Ishikawa (cell line): ENCODE results near the gene SERPIND1.
A peak's percentile ranks its signal among the peaks of the same experiment; 100 is the strongest.

Experiments used
- CEBPB ChIP-seq: IDR thresholded peaks from 2 replicates; pipeline ENCODE4 v1.6.1; 2012
- CREB1 ChIP-seq: IDR thresholded peaks from 2 replicates; pipeline ENCODE4 v1.6.1; 2012; ENCODE audit warnings: low read depth
- EGR1 ChIP-seq: IDR thresholded peaks from 2 replicates; pipeline ENCODE4 v1.6.1; 2012
- EP300 ChIP-seq: IDR thresholded peaks from 2 replicates; pipeline ENCODE4 v1.6.1; 2012; ENCODE audit warnings: borderline replicate concordance
- FOXM1 ChIP-seq: IDR thresholded peaks from 2 replicates; pipeline ENCODE4 v1.6.1; 2012; ENCODE audit warnings: low read depth, borderline replicate concordance
- MAX ChIP-seq: IDR thresholded peaks from 2 replicates; pipeline ENCODE4 v1.6.1; 2012
- NFIC ChIP-seq: IDR thresholded peaks from 2 replicates; pipeline ENCODE4 v1.6.1; 2012
- RAD21 ChIP-seq: IDR thresholded peaks from 2 replicates; pipeline ENCODE4 v1.6.1; 2012; ENCODE audit warnings: low read depth
- REST ChIP-seq: IDR thresholded peaks from 2 replicates; pipeline ENCODE4 v1.6.1; 2012; ENCODE audit warnings: low read depth, mild to moderate bottlenecking
- TAF1 ChIP-seq: IDR thresholded peaks from 2 replicates; pipeline ENCODE4 v1.6.1; 2012; ENCODE audit warnings: low read depth, mild to moderate bottlenecking
- TCF12 ChIP-seq: IDR thresholded peaks from 2 replicates; pipeline ENCODE4 v1.6.1; 2012; ENCODE audit warnings: low read depth
- TEAD4 ChIP-seq: IDR thresholded peaks from 2 replicates; pipeline ENCODE4 v1.6.1; 2012
- USF1 ChIP-seq: IDR thresholded peaks from 2 replicates; pipeline ENCODE4 v1.6.1; 2012
- YY1 ChIP-seq: IDR thresholded peaks from 2 replicates; pipeline ENCODE4 v1.6.1; 2012; ENCODE audit warnings: low read depth
- ZBTB7A ChIP-seq: IDR thresholded peaks from 2 replicates; pipeline ENCODE4 v1.6.1; 2012; ENCODE audit warnings: low read depth

The SERPIND1 gene

GRCh38 chr22:20741008-20741633 lies 32.8 kb upstream of the SERPIND1 start:
- TF ChIP-seq ZBTB7A (no peak), MAX (no peak), CEBPB (no peak), YY1 (no peak), EP300 (no peak), TCF12 (no peak), NFIC (no peak), TEAD4 (no peak), USF1 (no peak), EGR1 (no peak), RAD21 (no peak), REST (no peak), FOXM1 (no peak), CREB1 (no peak), TAF1 (no peak)

- TF ChIP-seq RAD21 (peak; percentile 79), TAF1 (no peak)
Measured at GRCh38 chr22:20741634-20742581, 32.0 kb upstream of the SERPIND1 start.

- no peak for TF ChIP-seq EGR1
Measured at GRCh38 chr22:20742764-20743163, 31.1 kb upstream of the SERPIND1 start.

- no peak for TF ChIP-seq MAX
- no peak for TF ChIP-seq CREB1
- TF ChIP-seq NFIC: no peak
- TF ChIP-seq USF1: no peak
- TF ChIP-seq RAD21: no peak
- no peak for TF ChIP-seq ZBTB7A
- no peak for TF ChIP-seq TCF12
- TF ChIP-seq EGR1: no peak
- no peak for TF ChIP-seq CEBPB
- TF ChIP-seq REST: no peak
- TF ChIP-seq FOXM1: no peak
- no peak for TF ChIP-seq YY1
- no peak for TF ChIP-seq EP300
- TF ChIP-seq TAF1: no peak
- no peak for TF ChIP-seq TEAD4
Measured at GRCh38 chr22:20744456-20744855, 29.5 kb upstream of the SERPIND1 start.

GRCh38 chr22:20745119-20745518 lies 28.8 kb upstream of the SERPIND1 start:
- TF ChIP-seq EGR1: no peak
- TF ChIP-seq NFIC: no peak
- no peak for TF ChIP-seq TEAD4
- no peak for TF ChIP-seq ZBTB7A
- no peak for TF ChIP-seq REST
- no peak for TF ChIP-seq RAD21
- no peak for TF ChIP-seq CEBPB
- TF ChIP-seq MAX: no peak
- no peak for TF ChIP-seq CREB1
- no peak for TF ChIP-seq TAF1
- TF ChIP-seq FOXM1: no peak
- no peak for TF ChIP-seq USF1
- TF ChIP-seq EP300: no peak
- TF ChIP-seq YY1: no peak
- no peak for TF ChIP-seq TCF12
